DMS79 (cell line): ENCODE data around the gene GNA15.
A peak's percentile ranks its signal among the peaks of the same experiment; 100 is the strongest.
"Not testable (repeated sequence)": the region's sequence is repeated elsewhere in the genome, so short reads cannot be mapped to it uniquely, and the experiment has no call there.

ENCODE experiments used
- DNase-seq: peaks from one replicate; lab custom pipeline; 2025; lab: John Stamatoyannopoulos, UW

GNA15 gene

GRCh38 chr19:3176715-3177501 is 41.1 kb downstream of the GNA15 start:
- no peak for DNase-seq

GRCh38 chr19:3178377-3178972 is 42.6 kb downstream of the GNA15 start, which contains the start of gene S1PR4:
Gene S1PR4 (plus strand): TSS chr19:3178769. CDS start chr19:3178793, 24 bp downstream.
- DNase-seq: no peak

GRCh38 chr19:3178973-3179738 is 43.3 kb downstream of the GNA15 start:
- no peak for DNase-seq

- DNase-seq: no peak
Measured at GRCh38 chr19:3179739-3180293, 44.0 kb downstream of the GNA15 start.

DNA sequence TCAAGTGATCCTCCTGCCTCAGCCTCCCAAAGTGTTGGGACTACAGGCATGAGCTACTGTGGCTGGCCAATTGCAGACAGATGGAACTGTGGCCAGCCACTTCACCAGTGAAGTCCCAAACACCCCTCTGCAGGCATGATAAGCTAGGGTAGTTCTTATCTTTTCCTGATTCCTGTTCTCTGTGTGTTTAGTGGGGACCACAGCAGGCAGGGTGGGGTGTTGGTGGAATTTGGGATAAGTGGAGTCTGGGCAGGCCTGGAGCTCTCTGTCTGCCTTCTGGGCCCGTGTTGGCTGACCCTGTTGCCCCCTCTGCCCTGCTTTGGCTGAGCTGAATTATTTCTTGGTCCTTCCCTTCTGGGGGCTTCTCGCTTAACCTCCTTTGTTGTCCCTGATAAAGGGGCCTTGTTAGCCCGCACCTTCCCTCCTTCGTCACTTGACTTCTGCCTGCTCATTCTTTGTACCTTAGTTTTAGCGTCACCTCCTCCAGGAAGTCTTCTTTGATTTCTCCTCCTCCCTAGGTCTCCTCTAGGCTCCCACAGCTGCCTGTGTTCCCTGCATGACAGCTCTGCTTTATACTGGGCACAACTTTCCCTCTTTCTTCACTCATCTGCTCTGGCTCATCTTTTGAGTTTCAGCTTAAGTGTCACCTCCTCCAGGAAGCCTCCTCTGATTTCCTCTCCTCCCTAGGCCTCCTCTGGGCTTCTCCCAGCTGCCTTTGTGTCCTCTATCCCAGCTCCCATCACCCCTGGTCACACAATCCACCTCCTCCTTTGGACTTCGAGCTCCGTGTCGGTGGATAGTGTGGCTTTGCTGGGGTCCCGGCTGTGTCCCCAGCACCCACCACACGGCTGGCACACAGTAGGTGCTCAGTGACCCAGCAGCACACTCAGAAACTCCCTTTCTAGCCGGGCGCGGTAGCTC is 48.1 kb downstream of the GNA15 start:
- no peak for DNase-seq

DNA sequence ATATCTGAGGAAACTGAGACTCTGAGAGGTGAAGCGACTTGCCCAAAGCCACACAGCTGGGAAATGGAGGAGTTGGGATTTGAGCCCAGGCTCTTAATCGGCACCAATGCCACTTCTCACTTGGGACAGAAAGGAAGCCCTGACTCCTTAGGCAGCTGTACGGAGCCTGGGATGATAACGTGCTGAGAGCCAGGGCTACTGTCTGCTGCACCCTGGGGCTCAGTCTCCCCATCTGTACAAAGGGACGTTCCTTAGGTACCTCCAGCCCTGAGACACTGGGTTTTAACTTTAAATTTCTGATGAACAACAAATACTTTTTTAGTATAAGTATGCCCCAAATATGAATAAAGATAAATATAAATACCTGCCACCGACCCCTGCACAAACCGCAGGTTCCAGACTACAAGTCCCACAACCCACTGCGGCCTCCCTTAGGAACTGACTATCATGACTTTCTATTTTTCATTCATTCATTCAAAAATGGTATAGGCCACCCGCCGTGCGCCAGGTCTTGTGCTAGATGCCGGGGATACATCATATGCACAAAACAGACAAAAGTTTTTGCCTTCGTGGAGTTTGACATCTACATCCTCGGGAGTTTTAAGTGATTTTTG is 49.1 kb downstream of the GNA15 start:
- peak; percentile 76 for DNase-seq

- DNase-seq: peak; percentile 93
Measured at GRCh38 chr19:3185461-3186159, 49.8 kb downstream of the GNA15 start, which contains the start of gene NCLN. Gene NCLN (plus strand): TSS chr19:3185930. CDS start chr19:3186031, 101 bp downstream.

DNA sequence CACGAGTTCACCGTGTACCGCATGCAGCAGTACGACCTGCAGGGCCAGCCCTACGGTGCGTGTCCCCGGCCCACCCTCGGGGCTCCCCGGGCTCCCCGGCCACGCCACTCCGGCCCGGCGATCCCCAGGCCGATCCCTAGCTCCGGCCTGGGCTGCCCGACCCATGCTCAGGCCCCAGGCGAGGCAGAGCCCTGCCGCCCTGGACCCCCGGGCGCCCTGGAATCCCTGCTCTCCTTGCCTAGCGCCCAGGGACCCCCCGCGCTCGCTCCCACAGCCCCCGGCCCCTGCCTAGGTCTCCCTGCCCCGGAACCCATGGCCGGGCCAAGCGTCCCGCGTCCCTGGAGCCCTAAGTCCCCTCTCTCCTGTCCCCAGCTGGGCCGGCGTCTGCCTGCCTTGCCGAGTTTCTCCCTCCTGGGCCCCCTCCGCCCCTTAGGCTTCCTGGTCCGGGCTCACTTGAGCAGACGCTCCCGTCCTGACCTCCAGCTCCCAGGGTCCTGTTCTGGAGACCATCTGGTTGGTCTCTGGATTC is 50.4 kb downstream of the GNA15 start:
- no peak for DNase-seq

DNA sequence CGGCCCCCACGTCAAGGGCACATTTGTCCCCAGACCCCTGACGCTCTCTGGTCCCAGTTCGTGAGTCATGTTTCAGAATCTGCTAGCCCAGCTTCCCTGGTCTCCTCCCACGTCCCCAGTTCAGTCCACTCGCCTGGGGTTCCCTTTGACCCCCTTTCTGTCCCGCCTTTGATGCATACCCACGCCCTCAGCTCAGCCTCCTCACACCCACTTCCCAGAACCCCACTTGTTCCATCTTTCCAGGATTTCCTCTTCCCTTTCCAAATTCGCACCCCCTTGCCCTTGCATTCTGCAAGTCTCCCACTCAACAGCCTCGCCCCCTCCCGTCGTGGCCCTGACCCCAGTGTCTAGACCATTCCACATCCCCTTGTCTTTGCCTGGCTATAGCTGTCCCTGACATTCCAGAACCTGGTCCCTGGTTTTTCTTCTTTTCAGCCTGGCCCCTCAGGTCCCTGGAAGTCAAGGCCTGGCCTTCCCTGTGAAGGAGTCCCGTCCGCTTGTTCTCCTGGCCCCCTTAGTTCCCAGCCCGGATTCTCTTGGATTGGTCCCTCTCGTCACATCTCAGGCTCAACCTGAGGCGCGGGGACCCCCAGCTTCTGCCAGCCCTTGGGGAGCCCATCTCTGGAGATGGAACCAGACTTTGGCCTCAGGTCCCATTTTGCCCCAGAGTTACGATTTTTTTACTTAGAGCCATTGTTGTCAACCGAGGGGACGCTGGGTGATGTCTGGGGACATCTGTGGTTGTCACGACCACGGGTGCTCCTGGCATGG is 51.2 kb downstream of the GNA15 start:
- no peak for DNase-seq

DNA sequence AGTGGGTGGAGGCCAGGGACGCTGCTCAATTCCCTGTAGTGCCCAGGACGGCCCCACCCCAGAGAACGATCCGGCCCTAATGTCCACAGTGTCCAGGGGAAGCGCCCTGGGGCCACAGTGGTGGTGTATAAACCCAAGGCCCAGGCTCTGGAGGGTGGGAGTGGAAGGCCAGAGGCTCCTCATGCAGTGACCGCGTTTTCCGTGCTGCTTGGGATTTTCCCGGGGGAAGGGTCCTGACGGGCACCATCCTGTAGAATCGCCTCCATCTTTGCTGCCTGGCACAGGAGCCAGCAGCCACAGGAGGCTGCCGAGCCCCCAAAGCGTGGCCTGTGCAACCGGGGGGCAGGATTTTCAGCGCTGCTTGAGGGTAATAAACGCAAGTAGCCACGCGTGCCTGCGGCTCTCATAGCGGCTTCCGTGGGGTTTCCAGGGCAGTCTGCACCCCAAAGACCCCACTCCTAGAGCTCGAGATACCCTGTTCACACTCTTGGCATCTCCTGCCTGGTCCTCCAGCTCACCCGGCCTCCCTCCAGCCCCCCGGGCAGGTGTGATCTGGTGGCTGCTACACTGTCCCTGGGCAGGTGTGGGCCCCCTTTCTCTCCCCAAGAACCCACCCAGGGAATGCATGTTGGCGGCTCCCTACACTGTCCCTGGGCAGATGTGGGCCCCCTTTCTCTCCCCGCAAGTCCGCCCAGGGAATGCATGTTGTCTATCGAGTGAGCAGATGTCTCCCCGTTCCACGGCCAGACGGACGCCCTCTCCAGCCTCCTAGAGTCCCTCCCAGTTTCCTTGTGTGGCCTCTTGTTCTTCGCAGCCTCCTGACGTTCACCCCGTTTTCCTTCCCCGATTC is 52.1 kb downstream of the GNA15 start:
- no peak for DNase-seq

DNA sequence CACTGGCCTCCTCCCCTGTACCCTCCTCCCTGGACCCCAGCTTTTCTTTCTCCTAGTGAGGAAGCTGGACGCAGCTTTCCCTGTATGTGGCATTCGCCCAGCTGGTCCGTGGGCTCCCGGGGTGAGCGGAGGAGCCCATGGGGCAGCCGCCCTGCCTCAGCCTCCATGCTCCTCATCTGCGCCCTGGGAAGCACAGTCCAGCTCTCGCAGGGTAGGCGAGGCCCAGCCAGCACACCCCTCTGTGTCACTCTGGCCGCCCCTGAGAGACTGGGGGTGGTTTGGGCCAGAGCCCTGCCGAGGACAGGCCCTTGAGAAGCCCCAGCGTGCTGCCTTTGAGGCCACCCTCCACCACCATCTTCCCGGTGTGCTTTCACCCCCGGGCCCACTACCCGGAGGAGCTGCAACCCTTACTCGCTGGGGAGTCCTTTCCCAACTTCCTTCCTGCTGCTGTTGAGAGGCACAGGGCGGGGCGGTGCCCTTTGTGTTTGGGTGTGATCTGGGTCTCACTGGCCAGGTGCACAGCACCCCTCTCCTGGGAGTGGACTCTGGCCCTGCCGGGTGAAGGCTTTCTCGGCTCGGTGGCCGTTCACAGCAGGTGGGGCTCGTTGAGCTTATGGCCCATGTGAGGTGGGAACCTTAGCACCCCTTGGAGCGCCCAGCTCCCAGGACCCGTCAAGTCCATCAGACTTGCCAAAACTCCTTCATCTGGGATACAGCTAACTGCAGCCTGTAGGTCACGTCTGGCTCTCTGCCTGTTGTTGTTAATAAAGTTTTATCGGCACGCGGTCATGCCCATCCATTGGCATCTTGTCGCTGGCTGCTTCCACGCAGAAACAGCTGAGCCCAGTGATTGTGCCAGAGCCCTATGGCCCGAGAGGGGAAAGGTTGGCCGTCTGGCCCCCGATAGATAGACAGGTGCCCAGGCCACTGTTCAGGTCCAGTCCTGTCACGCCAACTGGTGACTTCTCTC is 53.1 kb downstream of the GNA15 start:
- no peak for DNase-seq

- no peak for DNase-seq
Measured at GRCh38 chr19:3189702-3190469, 54.1 kb downstream of the GNA15 start.

DNA sequence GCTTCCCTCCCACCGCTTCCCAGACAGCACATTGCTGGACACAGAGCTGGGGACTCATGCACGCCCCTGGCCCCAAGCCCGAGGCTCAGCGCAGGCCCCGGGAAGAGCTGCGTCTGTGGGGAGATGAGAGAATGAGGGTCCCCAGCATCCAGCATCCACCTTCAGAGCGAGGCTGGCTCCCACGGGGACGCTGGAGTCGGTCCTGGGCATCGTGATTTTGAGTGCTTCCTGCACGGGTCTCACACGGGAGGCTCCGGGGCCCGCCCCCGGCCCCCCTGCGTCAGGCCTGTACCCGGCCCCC is 54.6 kb downstream of the GNA15 start:
- no peak for DNase-seq

GRCh38 chr19:3190921-3191805 is 55.3 kb downstream of the GNA15 start:
- DNase-seq: no peak

GRCh38 chr19:3191806-3192104 is 55.9 kb downstream of the GNA15 start:
- not testable (repeated sequence) for DNase-seq

DNA sequence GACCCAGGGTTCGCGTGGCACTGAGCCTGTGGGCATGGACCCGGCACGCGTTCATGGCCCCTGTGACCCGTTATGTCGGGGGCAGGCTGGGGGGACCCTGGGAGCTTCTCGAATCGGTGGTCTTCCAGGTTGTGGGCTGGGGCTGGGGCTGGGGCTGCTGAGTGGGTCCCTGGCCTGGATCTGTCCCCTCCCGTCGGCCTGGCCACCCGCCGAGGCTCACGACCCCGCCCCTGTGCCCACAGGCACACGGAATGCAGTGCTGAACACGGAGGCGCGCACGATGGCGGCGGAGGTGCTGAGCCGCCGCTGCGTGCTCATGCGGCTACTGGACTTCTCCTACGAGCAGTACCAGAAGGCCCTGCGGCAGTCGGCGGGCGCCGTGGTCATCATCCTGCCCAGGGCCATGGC is 56.4 kb downstream of the GNA15 start:
- no peak for DNase-seq
